ENCODE data around the gene LIPG.

DNA sequence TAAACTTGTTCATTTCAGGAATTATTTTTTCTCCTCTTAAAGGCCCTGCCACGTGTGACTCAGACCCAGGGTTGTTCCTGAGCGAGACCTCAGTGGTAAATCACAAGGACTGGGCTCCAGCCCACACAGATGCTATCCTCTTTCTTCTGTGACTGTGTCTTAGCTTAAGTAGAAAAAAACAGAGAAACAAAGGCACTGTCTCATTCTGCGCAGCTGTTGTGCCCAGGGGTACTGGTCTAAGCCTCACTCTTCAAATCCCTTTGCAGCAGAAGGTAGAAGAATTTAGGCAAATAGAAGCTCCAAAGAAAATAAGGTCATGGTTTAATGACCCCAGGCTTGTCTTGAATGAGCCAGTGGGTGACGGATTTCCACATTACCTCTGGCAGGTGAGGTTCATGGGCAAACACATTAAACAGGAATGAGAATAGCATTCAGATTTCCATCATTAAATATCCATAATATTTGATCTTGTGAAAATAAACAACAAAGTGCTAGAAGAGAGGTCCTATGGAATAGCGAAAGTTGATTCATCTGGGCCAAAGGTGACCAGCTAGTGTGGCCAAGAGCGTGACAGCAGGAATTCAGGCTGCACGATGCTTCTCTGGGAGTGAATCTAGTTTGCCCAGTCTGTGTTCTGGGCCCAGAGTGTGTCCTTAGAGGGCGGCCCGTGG, 63.3 kb downstream of the LIPG start:
- TF ChIP-seq, protein P1, sequence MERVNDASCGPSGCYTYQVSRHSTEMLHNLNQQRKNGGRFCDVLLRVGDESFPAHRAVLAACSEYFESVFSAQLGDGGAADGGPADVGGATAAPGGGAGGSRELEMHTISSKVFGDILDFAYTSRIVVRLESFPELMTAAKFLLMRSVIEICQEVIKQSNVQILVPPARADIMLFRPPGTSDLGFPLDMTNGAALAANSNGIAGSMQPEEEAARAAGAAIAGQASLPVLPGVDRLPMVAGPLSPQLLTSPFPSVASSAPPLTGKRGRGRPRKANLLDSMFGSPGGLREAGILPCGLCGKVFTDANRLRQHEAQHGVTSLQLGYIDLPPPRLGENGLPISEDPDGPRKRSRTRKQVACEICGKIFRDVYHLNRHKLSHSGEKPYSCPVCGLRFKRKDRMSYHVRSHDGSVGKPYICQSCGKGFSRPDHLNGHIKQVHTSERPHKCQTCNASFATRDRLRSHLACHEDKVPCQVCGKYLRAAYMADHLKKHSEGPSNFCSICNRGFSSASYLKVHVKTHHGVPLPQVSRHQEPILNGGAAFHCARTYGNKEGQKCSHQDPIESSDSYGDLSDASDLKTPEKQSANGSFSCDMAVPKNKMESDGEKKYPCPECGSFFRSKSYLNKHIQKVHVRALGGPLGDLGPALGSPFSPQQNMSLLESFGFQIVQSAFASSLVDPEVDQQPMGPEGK (CRISPR knock-in tag; IDR thresholded peaks at IDR 0.05; ENCODE audit: borderline replicate concordance), result no peak
- TF ChIP-seq ESRRG (CRISPR knock-in tag; IDR thresholded peaks at IDR 0.05) (no peak), ZFP3 (CRISPR knock-in tag; IDR thresholded peaks at IDR 0.05) (no peak), OSR1 (CRISPR knock-in tag; IDR thresholded peaks at IDR 0.05) (no peak), SNAI2 (CRISPR knock-in tag; IDR thresholded peaks at IDR 0.05) (no peak), ZFP30 (CRISPR knock-in tag; IDR thresholded peaks at IDR 0.05) (no peak), ZNF565 (CRISPR knock-in tag; conservative IDR thresholded peaks at IDR 0.05; ENCODE audit: low read depth) (no peak), RARB (CRISPR knock-in tag; IDR thresholded peaks at IDR 0.05) (no peak)
- TF ChIP-seq, protein P2, sequence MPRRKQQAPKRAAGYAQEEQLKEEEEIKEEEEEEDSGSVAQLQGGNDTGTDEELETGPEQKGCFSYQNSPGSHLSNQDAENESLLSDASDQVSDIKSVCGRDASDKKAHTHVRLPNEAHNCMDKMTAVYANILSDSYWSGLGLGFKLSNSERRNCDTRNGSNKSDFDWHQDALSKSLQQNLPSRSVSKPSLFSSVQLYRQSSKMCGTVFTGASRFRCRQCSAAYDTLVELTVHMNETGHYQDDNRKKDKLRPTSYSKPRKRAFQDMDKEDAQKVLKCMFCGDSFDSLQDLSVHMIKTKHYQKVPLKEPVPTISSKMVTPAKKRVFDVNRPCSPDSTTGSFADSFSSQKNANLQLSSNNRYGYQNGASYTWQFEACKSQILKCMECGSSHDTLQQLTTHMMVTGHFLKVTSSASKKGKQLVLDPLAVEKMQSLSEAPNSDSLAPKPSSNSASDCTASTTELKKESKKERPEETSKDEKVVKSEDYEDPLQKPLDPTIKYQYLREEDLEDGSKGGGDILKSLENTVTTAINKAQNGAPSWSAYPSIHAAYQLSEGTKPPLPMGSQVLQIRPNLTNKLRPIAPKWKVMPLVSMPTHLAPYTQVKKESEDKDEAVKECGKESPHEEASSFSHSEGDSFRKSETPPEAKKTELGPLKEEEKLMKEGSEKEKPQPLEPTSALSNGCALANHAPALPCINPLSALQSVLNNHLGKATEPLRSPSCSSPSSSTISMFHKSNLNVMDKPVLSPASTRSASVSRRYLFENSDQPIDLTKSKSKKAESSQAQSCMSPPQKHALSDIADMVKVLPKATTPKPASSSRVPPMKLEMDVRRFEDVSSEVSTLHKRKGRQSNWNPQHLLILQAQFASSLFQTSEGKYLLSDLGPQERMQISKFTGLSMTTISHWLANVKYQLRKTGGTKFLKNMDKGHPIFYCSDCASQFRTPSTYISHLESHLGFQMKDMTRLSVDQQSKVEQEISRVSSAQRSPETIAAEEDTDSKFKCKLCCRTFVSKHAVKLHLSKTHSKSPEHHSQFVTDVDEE (CRISPR knock-in tag; IDR thresholded peaks at IDR 0.05), result no peak
- TF ChIP-seq, protein P3, sequence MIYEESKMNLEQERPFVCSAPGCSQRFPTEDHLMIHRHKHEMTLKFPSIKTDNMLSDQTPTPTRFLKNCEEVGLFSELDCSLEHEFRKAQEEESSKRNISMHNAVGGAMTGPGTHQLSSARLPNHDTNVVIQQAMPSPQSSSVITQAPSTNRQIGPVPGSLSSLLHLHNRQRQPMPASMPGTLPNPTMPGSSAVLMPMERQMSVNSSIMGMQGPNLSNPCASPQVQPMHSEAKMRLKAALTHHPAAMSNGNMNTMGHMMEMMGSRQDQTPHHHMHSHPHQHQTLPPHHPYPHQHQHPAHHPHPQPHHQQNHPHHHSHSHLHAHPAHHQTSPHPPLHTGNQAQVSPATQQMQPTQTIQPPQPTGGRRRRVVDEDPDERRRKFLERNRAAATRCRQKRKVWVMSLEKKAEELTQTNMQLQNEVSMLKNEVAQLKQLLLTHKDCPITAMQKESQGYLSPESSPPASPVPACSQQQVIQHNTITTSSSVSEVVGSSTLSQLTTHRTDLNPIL (CRISPR knock-in tag; IDR thresholded peaks at IDR 0.05; ENCODE audit: low read depth), result no peak
- TF ChIP-seq, protein P4, sequence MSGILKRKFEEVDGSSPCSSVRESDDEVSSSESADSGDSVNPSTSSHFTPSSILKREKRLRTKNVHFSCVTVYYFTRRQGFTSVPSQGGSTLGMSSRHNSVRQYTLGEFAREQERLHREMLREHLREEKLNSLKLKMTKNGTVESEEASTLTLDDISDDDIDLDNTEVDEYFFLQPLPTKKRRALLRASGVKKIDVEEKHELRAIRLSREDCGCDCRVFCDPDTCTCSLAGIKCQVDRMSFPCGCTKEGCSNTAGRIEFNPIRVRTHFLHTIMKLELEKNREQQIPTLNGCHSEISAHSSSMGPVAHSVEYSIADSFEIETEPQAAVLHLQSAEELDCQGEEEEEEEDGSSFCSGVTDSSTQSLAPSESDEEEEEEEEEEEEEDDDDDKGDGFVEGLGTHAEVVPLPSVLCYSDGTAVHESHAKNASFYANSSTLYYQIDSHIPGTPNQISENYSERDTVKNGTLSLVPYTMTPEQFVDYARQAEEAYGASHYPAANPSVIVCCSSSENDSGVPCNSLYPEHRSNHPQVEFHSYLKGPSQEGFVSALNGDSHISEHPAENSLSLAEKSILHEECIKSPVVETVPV (CRISPR knock-in tag; IDR thresholded peaks at IDR 0.05), result no peak

Measured in SK-N-SH treated with all-trans-retinoic acid at 6 μM for 48 hours (cell line).